HEK293 (cell line): ENCODE results near the gene ACER3.

Source experiments
- CTCF ChIA-PET: fragments of 350-600 bp; formaldehyde crosslinking; extraction: SDS; loops from one replicate; lab custom pipeline; 2021; ENCODE audit warnings: antibody characterized with exemption; lab: Yijun Ruan, JAX
- POLR2A ChIA-PET: fragments of 300-600 bp; formaldehyde crosslinking; extraction: SDS; loops from one replicate; lab custom pipeline; 2020; ENCODE audit warnings: antibody characterized with exemption, inconsistent platforms; lab: Yijun Ruan, JAX
- H3K27ac ChIP-seq: fragments of 200-500 bp; sonication (Bioruptor generic); 2 replicates; pipeline ENCODE4 v1.5.1; 2014; ENCODE audit warnings: low read depth, low read length, control low read depth, inconsistent platforms; ENCODE audit errors: extremely low read depth
- H3K36me3 ChIP-seq, 2 experiments: fragments of 200-500 bp in 1 of 2; sonication (Bioruptor generic) in 1 of 2; 1 replicate in 1 of 2; 2 replicates in 1 of 2; pipeline ENCODE4 v1.5.1; 2014 to 2017; ENCODE audit warnings: inconsistent platforms in 2 of 2, low read length in 2 of 2; ENCODE audit not compliant: control insufficient read depth in 2 of 2, insufficient read depth in 1 of 2
- H3K4me1 ChIP-seq: fragments of 200-500 bp; sonication (Bioruptor generic); 2 replicates; pipeline ENCODE4 v1.5.1; 2014; ENCODE audit warnings: mild to moderate bottlenecking, low read length, inconsistent platforms; ENCODE audit not compliant: control insufficient read depth, insufficient read depth
- H3K4me3 ChIP-seq: 2 replicates; pipeline ENCODE4 v1.5.1; 2011; ENCODE audit warnings: low read depth, mild to moderate bottlenecking, control low read depth, low read length, moderate library complexity
- H3K9me3 ChIP-seq: fragments of 200-500 bp; sonication (Bioruptor generic); 2 replicates; pipeline ENCODE4 v1.5.1; 2014; ENCODE audit warnings: low read depth, low read length, inconsistent platforms; ENCODE audit not compliant: control insufficient read depth, insufficient read depth
- KLF16 ChIP-seq: fragments of 450-650 bp; formaldehyde crosslinking; IDR thresholded peaks from 2 replicates; pipeline ENCODE4 v1.5.1; 2017; ENCODE audit warnings: missing biosample characterization, missing genetic modification characterization
- TCF7L2 ChIP-seq: IDR thresholded peaks from 2 replicates; pipeline ENCODE4 v1.6.1; 2011; ENCODE audit warnings: low read depth, mild to moderate bottlenecking, inconsistent platforms, low read length, moderate library complexity, borderline replicate concordance
- ZBTB17 ChIP-seq: fragments of 450-650 bp; formaldehyde crosslinking; IDR thresholded peaks from 2 replicates; pipeline ENCODE4 v1.5.1; 2016; ENCODE audit warnings: missing biosample characterization, missing genetic modification characterization
- ZBTB21 ChIP-seq: fragments of 450-650 bp; formaldehyde crosslinking; IDR thresholded peaks from 2 replicates; pipeline ENCODE4 v1.5.1; 2017; ENCODE audit warnings: missing biosample characterization, missing genetic modification characterization
- ZBTB7A ChIP-seq: fragments of 450-650 bp; formaldehyde crosslinking; IDR thresholded peaks from 2 replicates; pipeline ENCODE4 v1.5.1; 2016; ENCODE audit warnings: low read depth, missing biosample characterization, missing genetic modification characterization
- ZEB2 ChIP-seq: fragments of 450-650 bp; formaldehyde crosslinking; IDR thresholded peaks from 2 replicates; pipeline ENCODE4 v1.5.1; 2016; ENCODE audit warnings: missing biosample characterization, missing genetic modification characterization
- ZFHX2 ChIP-seq: fragments of 450-650 bp; formaldehyde crosslinking; conservative IDR thresholded peaks from 2 replicates; pipeline ENCODE4 v1.5.1; 2016; ENCODE audit warnings: missing biosample characterization, missing genetic modification characterization
- ZFP41 ChIP-seq: fragments of 450-650 bp; formaldehyde crosslinking; IDR thresholded peaks from 2 replicates; pipeline ENCODE4 v1.5.1; 2016; ENCODE audit warnings: missing biosample characterization, missing genetic modification characterization, borderline replicate concordance
- ZNF112 ChIP-seq: fragments of 450-650 bp; formaldehyde crosslinking; IDR thresholded peaks from 2 replicates; pipeline ENCODE4 v1.5.0; 2017; ENCODE audit warnings: missing biosample characterization, missing genetic modification characterization
- ZNF157 ChIP-seq: fragments of 450-650 bp; formaldehyde crosslinking; IDR thresholded peaks from 2 replicates; pipeline ENCODE4 v1.5.1; 2016; ENCODE audit warnings: missing biosample characterization, missing genetic modification characterization
- ZNF416 ChIP-seq: fragments of 450-650 bp; formaldehyde crosslinking; IDR thresholded peaks from 2 replicates; pipeline ENCODE4 v1.5.1; 2016; ENCODE audit warnings: missing biosample characterization, missing genetic modification characterization
- ZNF426 ChIP-seq: fragments of 450-650 bp; formaldehyde crosslinking; IDR thresholded peaks from 2 replicates; pipeline ENCODE4 v1.5.1; 2017; ENCODE audit warnings: missing biosample characterization, missing genetic modification characterization, mild to moderate bottlenecking, inconsistent platforms, moderate library complexity
- ZNF501 ChIP-seq: fragments of 450-650 bp; formaldehyde crosslinking; IDR thresholded peaks from 2 replicates; pipeline ENCODE4 v1.5.1; 2016; ENCODE audit warnings: missing biosample characterization, missing genetic modification characterization
- ZNF544 ChIP-seq: fragments of 450-650 bp; formaldehyde crosslinking; IDR thresholded peaks from 2 replicates; pipeline ENCODE4 v1.5.0; 2017; ENCODE audit warnings: missing biosample characterization, missing genetic modification characterization
- ZNF701 ChIP-seq: fragments of 450-650 bp; formaldehyde crosslinking; IDR thresholded peaks from 2 replicates; pipeline ENCODE4 v1.5.1; 2016; ENCODE audit warnings: missing biosample characterization, missing genetic modification characterization
- ZNF76 ChIP-seq: fragments of 450-650 bp; formaldehyde crosslinking; IDR thresholded peaks from 2 replicates; pipeline ENCODE4; 2016; ENCODE audit warnings: low read depth, missing biosample characterization, missing genetic modification characterization, borderline replicate concordance
- ZNF777 ChIP-seq: fragments of 450-650 bp; formaldehyde crosslinking; IDR thresholded peaks from 2 replicates; pipeline ENCODE4 v1.5.1; 2017; ENCODE audit warnings: missing biosample characterization, missing genetic modification characterization, borderline replicate concordance
- ZNF791 ChIP-seq: fragments of 450-650 bp; formaldehyde crosslinking; IDR thresholded peaks from 2 replicates; pipeline ENCODE4 v1.5.1; 2016; ENCODE audit warnings: missing biosample characterization, missing genetic modification characterization
- ZNF792 ChIP-seq: fragments of 450-650 bp; formaldehyde crosslinking; IDR thresholded peaks from 2 replicates; pipeline ENCODE4 v1.5.1; 2016; ENCODE audit warnings: missing biosample characterization, missing genetic modification characterization
- ZSCAN30 ChIP-seq: fragments of 450-650 bp; IDR thresholded peaks from 2 replicates; pipeline ENCODE4 v1.5.1; 2018; ENCODE audit warnings: missing biosample characterization, mild to moderate bottlenecking, missing genetic modification characterization, moderate library complexity
- TF ChIP-seq, protein P1 (sequence below): fragments of 450-650 bp; IDR thresholded peaks from 2 replicates; pipeline ENCODE4 v1.5.1; 2018; ENCODE audit warnings: missing biosample characterization, missing genetic modification characterization
- TF ChIP-seq, protein P2 (sequence below): fragments of 450-650 bp; formaldehyde crosslinking; IDR thresholded peaks from 2 replicates; pipeline ENCODE4 v1.5.1; 2016; ENCODE audit warnings: missing biosample characterization, missing genetic modification characterization, borderline replicate concordance
- TF ChIP-seq, protein P3 (sequence below): sonication (generic); formaldehyde crosslinking; IDR thresholded peaks from 2 replicates; pipeline ENCODE4 v1.8.1; 2022; ENCODE audit warnings: mild to moderate bottlenecking, moderate library complexity, missing genetic modification reagents
- TF ChIP-seq, protein P4 (sequence below): fragments of 450-650 bp; formaldehyde crosslinking; IDR thresholded peaks from 2 replicates; pipeline ENCODE4 v1.5.1; 2017; ENCODE audit warnings: missing biosample characterization, missing genetic modification characterization
- TF ChIP-seq, protein P5 (sequence below): fragments of 450-650 bp; formaldehyde crosslinking; conservative IDR thresholded peaks from 2 replicates; pipeline ENCODE4 v1.5.1; 2016; ENCODE audit warnings: low read depth, missing biosample characterization, missing genetic modification characterization

The ACER3 gene

DNA sequence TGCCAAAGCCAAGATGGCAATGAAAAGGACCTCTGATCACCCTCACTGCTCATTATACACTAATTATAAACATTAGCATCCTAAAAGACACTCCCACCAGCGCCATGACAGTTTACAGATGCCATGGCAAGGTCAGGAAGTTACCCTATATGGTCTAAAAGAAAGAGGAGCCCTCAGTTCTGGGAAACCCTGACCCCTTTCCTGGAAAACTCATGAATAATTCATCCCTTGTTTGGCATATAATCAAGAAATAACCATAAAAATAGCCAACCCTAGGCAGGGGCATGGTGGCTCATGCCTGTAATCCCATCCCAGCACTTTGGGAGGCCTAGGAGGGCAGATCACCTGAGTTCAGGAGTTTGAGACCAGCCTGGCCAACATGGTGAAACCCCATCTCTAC lies 193.4 kb downstream of the ACER3 start:
- Histone ChIP-seq H3K9me3 (no peaks in the 10 kb centered on the region), H3K27ac (no peak overlapping the region)
- TF ChIP-seq, protein P1, sequence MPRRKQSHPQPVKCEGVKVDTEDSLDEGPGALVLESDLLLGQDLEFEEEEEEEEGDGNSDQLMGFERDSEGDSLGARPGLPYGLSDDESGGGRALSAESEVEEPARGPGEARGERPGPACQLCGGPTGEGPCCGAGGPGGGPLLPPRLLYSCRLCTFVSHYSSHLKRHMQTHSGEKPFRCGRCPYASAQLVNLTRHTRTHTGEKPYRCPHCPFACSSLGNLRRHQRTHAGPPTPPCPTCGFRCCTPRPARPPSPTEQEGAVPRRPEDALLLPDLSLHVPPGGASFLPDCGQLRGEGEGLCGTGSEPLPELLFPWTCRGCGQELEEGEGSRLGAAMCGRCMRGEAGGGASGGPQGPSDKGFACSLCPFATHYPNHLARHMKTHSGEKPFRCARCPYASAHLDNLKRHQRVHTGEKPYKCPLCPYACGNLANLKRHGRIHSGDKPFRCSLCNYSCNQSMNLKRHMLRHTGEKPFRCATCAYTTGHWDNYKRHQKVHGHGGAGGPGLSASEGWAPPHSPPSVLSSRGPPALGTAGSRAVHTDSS (tag by site-specific recombination): no peak
- TF ChIP-seq ZNF112 (no peak), ZEB2 (no peak), ZNF501 (tag by site-specific recombination) (no peak), ZNF701 (tag by site-specific recombination) (no peak), ZNF76 (tag by site-specific recombination) (no peak), ZNF416 (no peak), ZBTB7A (tag by site-specific recombination) (no peak), TCF7L2 (no peak), ZNF792 (no peak), ZNF777 (tag by site-specific recombination) (no peak), ZFHX2 (tag by site-specific recombination) (no peak)
- TF ChIP-seq, protein P2, sequence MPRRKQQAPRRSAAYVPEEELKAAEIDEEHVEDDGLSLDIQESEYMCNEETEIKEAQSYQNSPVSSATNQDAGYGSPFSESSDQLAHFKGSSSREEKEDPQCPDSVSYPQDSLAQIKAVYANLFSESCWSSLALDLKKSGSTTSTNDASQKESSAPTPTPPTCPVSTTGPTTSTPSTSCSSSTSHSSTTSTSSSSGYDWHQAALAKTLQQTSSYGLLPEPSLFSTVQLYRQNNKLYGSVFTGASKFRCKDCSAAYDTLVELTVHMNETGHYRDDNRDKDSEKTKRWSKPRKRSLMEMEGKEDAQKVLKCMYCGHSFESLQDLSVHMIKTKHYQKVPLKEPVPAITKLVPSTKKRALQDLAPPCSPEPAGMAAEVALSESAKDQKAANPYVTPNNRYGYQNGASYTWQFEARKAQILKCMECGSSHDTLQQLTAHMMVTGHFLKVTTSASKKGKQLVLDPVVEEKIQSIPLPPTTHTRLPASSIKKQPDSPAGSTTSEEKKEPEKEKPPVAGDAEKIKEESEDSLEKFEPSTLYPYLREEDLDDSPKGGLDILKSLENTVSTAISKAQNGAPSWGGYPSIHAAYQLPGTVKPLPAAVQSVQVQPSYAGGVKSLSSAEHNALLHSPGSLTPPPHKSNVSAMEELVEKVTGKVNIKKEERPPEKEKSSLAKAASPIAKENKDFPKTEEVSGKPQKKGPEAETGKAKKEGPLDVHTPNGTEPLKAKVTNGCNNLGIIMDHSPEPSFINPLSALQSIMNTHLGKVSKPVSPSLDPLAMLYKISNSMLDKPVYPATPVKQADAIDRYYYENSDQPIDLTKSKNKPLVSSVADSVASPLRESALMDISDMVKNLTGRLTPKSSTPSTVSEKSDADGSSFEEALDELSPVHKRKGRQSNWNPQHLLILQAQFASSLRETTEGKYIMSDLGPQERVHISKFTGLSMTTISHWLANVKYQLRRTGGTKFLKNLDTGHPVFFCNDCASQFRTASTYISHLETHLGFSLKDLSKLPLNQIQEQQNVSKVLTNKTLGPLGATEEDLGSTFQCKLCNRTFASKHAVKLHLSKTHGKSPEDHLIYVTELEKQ (tag by site-specific recombination): no peak
- TF ChIP-seq, all 188 proteins: peak for 0
- ChIA-PET CTCF (interaction anchor here (0.7 to 1.5 kb wide), 4 partner anchors 9 to 134 kb away, joined by 3 to 5 read pairs (median 4); no protein-coding TSS in a partner anchor), POLR2A (no interaction called here)
- Histone ChIP-seq H3K4me1 (no peaks in the 10 kb centered on the region), H3K36me3 (no peaks in the 10 kb centered on the region), H3K4me3 (no peak overlapping the region)

DNA sequence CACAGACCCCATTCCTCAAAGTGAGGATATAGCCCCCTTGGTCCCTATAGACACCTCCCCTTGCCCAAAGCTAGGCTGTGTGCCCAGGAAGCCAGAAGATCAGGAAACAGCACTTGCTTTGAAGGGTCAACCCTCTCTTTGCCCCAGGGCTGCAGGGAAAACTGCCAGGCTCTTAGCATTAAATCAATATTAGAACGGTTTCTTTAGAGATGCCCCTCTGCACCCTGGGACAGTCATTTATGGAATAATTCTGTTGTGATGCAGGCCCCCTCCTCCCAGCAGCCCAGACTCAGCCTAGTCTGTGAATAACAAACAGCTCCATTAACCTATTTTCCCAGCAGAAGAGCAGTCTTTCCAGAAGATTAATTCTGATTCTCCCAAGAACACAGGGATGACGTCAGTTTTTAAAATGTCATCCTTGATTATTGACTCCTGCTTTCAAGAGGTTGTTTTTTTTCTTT lies 194.4 kb downstream of the ACER3 start:
- ChIA-PET POLR2A (no interaction called here), CTCF (interaction anchor here (0.6 to 1.2 kb wide), 6 partner anchors 41 to 716 kb away, joined by 3 to 5 read pairs (median 4); no protein-coding TSS in a partner anchor)
- no peak overlapping the region for H3K4me3 ChIP-seq
- no peak overlapping the region for H3K27ac ChIP-seq
- no peaks in the 10 kb centered on the region for H3K36me3 ChIP-seq
- H3K4me1 ChIP-seq: no peaks in the 10 kb centered on the region
- H3K9me3 ChIP-seq: no peaks in the 10 kb centered on the region
- TF ChIP-seq ZNF791 (tag by site-specific recombination) (no peak), ZSCAN30 (no peak), KLF16 (tag by site-specific recombination) (no peak), ZNF544 (tag by site-specific recombination) (no peak), ZFP41 (tag by site-specific recombination) (no peak), ZNF157 (tag by site-specific recombination) (no peak), ZBTB17 (tag by site-specific recombination) (no peak), ZBTB7A (tag by site-specific recombination) (no peak), ZBTB21 (no peak), ZNF426 (tag by site-specific recombination) (no peak)
- TF ChIP-seq, protein P3, sequence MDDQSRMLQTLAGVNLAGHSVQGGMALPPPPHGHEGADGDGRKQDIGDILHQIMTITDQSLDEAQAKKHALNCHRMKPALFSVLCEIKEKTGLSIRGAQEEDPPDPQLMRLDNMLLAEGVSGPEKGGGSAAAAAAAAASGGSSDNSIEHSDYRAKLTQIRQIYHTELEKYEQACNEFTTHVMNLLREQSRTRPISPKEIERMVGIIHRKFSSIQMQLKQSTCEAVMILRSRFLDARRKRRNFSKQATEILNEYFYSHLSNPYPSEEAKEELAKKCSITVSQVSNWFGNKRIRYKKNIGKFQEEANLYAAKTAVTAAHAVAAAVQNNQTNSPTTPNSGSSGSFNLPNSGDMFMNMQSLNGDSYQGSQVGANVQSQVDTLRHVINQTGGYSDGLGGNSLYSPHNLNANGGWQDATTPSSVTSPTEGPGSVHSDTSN (CRISPR knock-in tag): no peak
- TF ChIP-seq, protein P4, sequence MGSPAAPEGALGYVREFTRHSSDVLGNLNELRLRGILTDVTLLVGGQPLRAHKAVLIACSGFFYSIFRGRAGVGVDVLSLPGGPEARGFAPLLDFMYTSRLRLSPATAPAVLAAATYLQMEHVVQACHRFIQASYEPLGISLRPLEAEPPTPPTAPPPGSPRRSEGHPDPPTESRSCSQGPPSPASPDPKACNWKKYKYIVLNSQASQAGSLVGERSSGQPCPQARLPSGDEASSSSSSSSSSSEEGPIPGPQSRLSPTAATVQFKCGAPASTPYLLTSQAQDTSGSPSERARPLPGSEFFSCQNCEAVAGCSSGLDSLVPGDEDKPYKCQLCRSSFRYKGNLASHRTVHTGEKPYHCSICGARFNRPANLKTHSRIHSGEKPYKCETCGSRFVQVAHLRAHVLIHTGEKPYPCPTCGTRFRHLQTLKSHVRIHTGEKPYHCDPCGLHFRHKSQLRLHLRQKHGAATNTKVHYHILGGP (tag by site-specific recombination): no peak
- TF ChIP-seq, protein P5, sequence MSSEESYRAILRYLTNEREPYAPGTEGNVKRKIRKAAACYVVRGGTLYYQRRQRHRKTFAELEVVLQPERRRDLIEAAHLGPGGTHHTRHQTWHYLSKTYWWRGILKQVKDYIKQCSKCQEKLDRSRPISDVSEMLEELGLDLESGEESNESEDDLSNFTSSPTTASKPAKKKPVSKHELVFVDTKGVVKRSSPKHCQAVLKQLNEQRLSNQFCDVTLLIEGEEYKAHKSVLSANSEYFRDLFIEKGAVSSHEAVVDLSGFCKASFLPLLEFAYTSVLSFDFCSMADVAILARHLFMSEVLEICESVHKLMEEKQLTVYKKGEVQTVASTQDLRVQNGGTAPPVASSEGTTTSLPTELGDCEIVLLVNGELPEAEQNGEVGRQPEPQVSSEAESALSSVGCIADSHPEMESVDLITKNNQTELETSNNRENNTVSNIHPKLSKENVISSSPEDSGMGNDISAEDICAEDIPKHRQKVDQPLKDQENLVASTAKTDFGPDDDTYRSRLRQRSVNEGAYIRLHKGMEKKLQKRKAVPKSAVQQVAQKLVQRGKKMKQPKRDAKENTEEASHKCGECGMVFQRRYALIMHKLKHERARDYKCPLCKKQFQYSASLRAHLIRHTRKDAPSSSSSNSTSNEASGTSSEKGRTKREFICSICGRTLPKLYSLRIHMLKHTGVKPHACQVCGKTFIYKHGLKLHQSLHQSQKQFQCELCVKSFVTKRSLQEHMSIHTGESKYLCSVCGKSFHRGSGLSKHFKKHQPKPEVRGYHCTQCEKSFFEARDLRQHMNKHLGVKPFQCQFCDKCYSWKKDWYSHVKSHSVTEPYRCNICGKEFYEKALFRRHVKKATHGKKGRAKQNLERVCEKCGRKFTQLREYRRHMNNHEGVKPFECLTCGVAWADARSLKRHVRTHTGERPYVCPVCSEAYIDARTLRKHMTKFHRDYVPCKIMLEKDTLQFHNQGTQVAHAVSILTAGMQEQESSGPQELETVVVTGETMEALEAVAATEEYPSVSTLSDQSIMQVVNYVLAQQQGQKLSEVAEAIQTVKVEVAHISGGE (tag by site-specific recombination): no peak
